WTC11 (cell line): ENCODE results near the gene C3orf22. TPM values are rescaled to one million over a fixed set of nuclear protein-coding genes. Genes with fewer than 3 reads are reported as not detected.

Experiments used
- ATAC-seq: fragments of 200-7000 bp; cut with Tn5 transposase; 2 replicates; pipeline ENCODE4 v1.10.0; 2021; ENCODE audit warnings: mild to moderate bottlenecking, moderate library complexity
- CTCF ChIA-PET: fragments of 300-600 bp; sonication (Branson Sonifier 250); formaldehyde crosslinking; loops from one replicate; lab custom pipeline; 2021; ENCODE audit warnings: antibody characterized with exemption; lab: Charles Lee
- POLR2A ChIA-PET: fragments of 350-600 bp; sonication (Branson Sonifier 250); formaldehyde crosslinking; loops from one replicate; lab custom pipeline; 2021; ENCODE audit warnings: antibody characterized with exemption; lab: Charles Lee
- DNase-seq: peaks from one replicate; pipeline ENCODE4 v3.0.0; 2021; ENCODE audit warnings: low spot score
- H3K27ac Mint-ChIP-seq: 2 replicates; pipeline ENCODE4 v1.8.0; 2021; ENCODE audit warnings: mixed read lengths
- H3K27me3 Mint-ChIP-seq: 2 replicates; pipeline ENCODE4 v1.8.0; 2021; ENCODE audit warnings: low read depth, mild to moderate bottlenecking, moderate library complexity, mixed read lengths
- H3K36me3 Mint-ChIP-seq: 2 replicates; pipeline ENCODE4 v1.8.0; 2021; ENCODE audit warnings: mixed read lengths
- H3K4me1 Mint-ChIP-seq: 2 replicates; pipeline ENCODE4 v1.8.0; 2022; ENCODE audit warnings: mixed read lengths
- H3K4me3 Mint-ChIP-seq: 2 replicates; pipeline ENCODE4 v1.8.0; 2021; ENCODE audit warnings: mild to moderate bottlenecking, moderate library complexity, mixed read lengths
- H3K9me3 Mint-ChIP-seq: 2 replicates; pipeline ENCODE4 v1.8.0; 2021; ENCODE audit warnings: mixed read lengths
- CBFB ChIP-seq: sonication (generic); formaldehyde crosslinking; IDR thresholded peaks from 2 replicates; pipeline ENCODE4 v1.8.1; 2022; ENCODE audit warnings: mild to moderate bottlenecking, low read depth, missing genetic modification reagents
- CREM ChIP-seq: sonication (generic); formaldehyde crosslinking; IDR thresholded peaks from 2 replicates; pipeline ENCODE4 v1.8.1; 2022; ENCODE audit warnings: mild to moderate bottlenecking, missing genetic modification reagents, moderate library complexity
- ELF4 ChIP-seq: sonication (generic); formaldehyde crosslinking; IDR thresholded peaks from 2 replicates; pipeline ENCODE4 v1.8.1; 2022; ENCODE audit warnings: low read depth, mild to moderate bottlenecking, moderate library complexity, missing genetic modification reagents
- GRHL2 ChIP-seq: fragments of 250-450 bp; sonication (Bioruptor Pico); IDR thresholded peaks from 2 replicates; pipeline ENCODE4 v1.8.0; 2022; ENCODE audit warnings: mild to moderate bottlenecking, moderate library complexity; ENCODE audit not compliant: insufficient replicate concordance, severe bottlenecking
- NFATC4 ChIP-seq: fragments of 250-450 bp; sonication (Bioruptor Pico); IDR thresholded peaks from 2 replicates; pipeline ENCODE4 v1.9.0; 2021; ENCODE audit warnings: mild to moderate bottlenecking
- NFYB ChIP-seq: sonication (generic); formaldehyde crosslinking; conservative IDR thresholded peaks from 2 replicates; pipeline ENCODE4 v1.8.0; 2022; ENCODE audit warnings: low read depth, missing genetic modification reagents
- PRRX2 ChIP-seq: fragments of 250-450 bp; sonication (Bioruptor Pico); IDR thresholded peaks from 2 replicates; pipeline ENCODE4 v1.8.0; 2021; ENCODE audit warnings: mild to moderate bottlenecking
- RORB ChIP-seq: fragments of 250-450 bp; sonication (Bioruptor Pico); IDR thresholded peaks from 2 replicates; pipeline ENCODE4 v1.9.0; 2021; ENCODE audit warnings: mild to moderate bottlenecking
- ZBTB21 ChIP-seq: sonication (generic); formaldehyde crosslinking; IDR thresholded peaks from 2 replicates; pipeline ENCODE4 v1.8.1; 2023; ENCODE audit warnings: mild to moderate bottlenecking, missing genetic modification reagents, borderline replicate concordance
- ZNF138 ChIP-seq: sonication (generic); formaldehyde crosslinking; conservative IDR thresholded peaks from 2 replicates; pipeline ENCODE4 v1.8.1; 2022; ENCODE audit warnings: mild to moderate bottlenecking, moderate library complexity, missing genetic modification reagents
- total RNA-seq: library from RNA; stranded (reverse); gene quantifications from 3 replicates; pipeline ENCODE4 v1.2.3, GENCODE V29; 2021
- TF ChIP-seq, protein P1 (sequence below): sonication (generic); formaldehyde crosslinking; conservative IDR thresholded peaks from 2 replicates; pipeline ENCODE4 v1.8.1; 2023; ENCODE audit warnings: mild to moderate bottlenecking, low read depth, missing genetic modification reagents, moderate library complexity
- TF ChIP-seq, protein P2 (sequence below): sonication (generic); formaldehyde crosslinking; IDR thresholded peaks from 2 replicates; pipeline ENCODE4 v1.8.0; 2022; ENCODE audit warnings: mild to moderate bottlenecking, missing genetic modification reagents
- TF ChIP-seq, protein P3 (sequence below): sonication (generic); formaldehyde crosslinking; IDR thresholded peaks from 2 replicates; pipeline ENCODE4 v1.8.0; 2023; ENCODE audit warnings: mild to moderate bottlenecking, missing genetic modification reagents
- TF ChIP-seq, protein P4 (sequence below): sonication (generic); formaldehyde crosslinking; IDR thresholded peaks from 2 replicates; pipeline ENCODE4 v1.8.1; 2022; ENCODE audit warnings: low read depth, missing genetic modification reagents, borderline replicate concordance
- TF ChIP-seq, protein P5 (sequence below): sonication (generic); formaldehyde crosslinking; IDR thresholded peaks from 2 replicates; pipeline ENCODE4 v1.8.1; 2023; ENCODE audit warnings: mild to moderate bottlenecking, missing genetic modification reagents, borderline replicate concordance

C3orf22 gene
- total RNA-seq, 1 experiment from 2014 or later = not detected

DNA sequence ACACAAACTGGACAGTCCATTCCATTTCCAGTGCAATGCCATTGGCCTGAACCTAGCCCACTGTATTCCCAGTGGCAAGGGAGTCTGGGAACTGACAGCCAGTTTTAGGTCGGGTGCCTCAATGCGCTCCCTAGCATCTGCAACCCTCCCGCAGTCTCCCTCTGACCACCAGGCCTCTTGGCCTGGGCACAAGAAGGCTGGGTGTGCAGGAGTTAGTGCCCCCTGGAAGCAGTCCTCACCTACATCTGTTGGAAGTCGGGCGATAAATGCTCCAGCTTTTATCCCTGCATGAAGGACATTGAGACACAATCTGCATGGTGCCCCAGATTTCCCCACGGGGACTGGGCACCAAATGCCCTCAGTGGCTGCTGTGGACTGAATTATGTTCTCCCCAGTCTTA lies 12.7 kb downstream of the C3orf22 start:
- ChIA-PET POLR2A (no interaction called here), CTCF (no interaction called here)
- Mint-ChIP-seq H3K27me3 (no peaks in the 10 kb centered on the region; the same call in 1 of the 2 replicates), H3K36me3 (no peaks in the 10 kb centered on the region), H3K27ac (no peak overlapping the region), H3K9me3 (no peaks in the 10 kb centered on the region), H3K4me1 (peaks cover 40% of the 10 kb centered on the region), H3K4me3 (no peak overlapping the region)
- DNase-seq = peak; percentile 0
- ATAC-seq = no peak
- TF ChIP-seq CBFB (CRISPR knock-in tag) = no peak
- TF ChIP-seq, protein P1, sequence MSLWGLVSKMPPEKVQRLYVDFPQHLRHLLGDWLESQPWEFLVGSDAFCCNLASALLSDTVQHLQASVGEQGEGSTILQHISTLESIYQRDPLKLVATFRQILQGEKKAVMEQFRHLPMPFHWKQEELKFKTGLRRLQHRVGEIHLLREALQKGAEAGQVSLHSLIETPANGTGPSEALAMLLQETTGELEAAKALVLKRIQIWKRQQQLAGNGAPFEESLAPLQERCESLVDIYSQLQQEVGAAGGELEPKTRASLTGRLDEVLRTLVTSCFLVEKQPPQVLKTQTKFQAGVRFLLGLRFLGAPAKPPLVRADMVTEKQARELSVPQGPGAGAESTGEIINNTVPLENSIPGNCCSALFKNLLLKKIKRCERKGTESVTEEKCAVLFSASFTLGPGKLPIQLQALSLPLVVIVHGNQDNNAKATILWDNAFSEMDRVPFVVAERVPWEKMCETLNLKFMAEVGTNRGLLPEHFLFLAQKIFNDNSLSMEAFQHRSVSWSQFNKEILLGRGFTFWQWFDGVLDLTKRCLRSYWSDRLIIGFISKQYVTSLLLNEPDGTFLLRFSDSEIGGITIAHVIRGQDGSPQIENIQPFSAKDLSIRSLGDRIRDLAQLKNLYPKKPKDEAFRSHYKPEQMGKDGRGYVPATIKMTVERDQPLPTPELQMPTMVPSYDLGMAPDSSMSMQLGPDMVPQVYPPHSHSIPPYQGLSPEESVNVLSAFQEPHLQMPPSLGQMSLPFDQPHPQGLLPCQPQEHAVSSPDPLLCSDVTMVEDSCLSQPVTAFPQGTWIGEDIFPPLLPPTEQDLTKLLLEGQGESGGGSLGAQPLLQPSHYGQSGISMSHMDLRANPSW (CRISPR knock-in tag) = no peak
- TF ChIP-seq ELF4 (CRISPR knock-in tag) = no peak
- TF ChIP-seq, protein P2, sequence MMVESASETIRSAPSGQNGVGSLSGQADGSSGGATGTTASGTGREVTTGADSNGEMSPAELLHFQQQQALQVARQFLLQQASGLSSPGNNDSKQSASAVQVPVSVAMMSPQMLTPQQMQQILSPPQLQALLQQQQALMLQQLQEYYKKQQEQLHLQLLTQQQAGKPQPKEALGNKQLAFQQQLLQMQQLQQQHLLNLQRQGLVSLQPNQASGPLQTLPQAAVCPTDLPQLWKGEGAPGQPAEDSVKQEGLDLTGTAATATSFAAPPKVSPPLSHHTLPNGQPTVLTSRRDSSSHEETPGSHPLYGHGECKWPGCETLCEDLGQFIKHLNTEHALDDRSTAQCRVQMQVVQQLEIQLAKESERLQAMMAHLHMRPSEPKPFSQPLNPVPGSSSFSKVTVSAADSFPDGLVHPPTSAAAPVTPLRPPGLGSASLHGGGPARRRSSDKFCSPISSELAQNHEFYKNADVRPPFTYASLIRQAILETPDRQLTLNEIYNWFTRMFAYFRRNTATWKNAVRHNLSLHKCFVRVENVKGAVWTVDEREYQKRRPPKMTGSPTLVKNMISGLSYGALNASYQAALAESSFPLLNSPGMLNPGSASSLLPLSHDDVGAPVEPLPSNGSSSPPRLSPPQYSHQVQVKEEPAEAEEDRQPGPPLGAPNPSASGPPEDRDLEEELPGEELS = no peak
- TF ChIP-seq CREM (CRISPR knock-in tag) = no peak
- no peak for TF ChIP-seq ZNF138 (CRISPR knock-in tag)
- TF ChIP-seq, protein P3, sequence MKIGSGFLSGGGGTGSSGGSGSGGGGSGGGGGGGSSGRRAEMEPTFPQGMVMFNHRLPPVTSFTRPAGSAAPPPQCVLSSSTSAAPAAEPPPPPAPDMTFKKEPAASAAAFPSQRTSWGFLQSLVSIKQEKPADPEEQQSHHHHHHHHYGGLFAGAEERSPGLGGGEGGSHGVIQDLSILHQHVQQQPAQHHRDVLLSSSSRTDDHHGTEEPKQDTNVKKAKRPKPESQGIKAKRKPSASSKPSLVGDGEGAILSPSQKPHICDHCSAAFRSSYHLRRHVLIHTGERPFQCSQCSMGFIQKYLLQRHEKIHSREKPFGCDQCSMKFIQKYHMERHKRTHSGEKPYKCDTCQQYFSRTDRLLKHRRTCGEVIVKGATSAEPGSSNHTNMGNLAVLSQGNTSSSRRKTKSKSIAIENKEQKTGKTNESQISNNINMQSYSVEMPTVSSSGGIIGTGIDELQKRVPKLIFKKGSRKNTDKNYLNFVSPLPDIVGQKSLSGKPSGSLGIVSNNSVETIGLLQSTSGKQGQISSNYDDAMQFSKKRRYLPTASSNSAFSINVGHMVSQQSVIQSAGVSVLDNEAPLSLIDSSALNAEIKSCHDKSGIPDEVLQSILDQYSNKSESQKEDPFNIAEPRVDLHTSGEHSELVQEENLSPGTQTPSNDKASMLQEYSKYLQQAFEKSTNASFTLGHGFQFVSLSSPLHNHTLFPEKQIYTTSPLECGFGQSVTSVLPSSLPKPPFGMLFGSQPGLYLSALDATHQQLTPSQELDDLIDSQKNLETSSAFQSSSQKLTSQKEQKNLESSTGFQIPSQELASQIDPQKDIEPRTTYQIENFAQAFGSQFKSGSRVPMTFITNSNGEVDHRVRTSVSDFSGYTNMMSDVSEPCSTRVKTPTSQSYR (CRISPR knock-in tag) = no peak
- TF ChIP-seq GRHL2 (CRISPR knock-in tag) = no peak
- no peak for TF ChIP-seq PRRX2 (CRISPR knock-in tag)
- no peak for TF ChIP-seq ZBTB21 (CRISPR knock-in tag)
- TF ChIP-seq, protein P4, sequence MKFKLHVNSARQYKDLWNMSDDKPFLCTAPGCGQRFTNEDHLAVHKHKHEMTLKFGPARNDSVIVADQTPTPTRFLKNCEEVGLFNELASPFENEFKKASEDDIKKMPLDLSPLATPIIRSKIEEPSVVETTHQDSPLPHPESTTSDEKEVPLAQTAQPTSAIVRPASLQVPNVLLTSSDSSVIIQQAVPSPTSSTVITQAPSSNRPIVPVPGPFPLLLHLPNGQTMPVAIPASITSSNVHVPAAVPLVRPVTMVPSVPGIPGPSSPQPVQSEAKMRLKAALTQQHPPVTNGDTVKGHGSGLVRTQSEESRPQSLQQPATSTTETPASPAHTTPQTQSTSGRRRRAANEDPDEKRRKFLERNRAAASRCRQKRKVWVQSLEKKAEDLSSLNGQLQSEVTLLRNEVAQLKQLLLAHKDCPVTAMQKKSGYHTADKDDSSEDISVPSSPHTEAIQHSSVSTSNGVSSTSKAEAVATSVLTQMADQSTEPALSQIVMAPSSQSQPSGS (CRISPR knock-in tag) = no peak
- TF ChIP-seq NFATC4 (CRISPR knock-in tag) = no peak
- no peak for TF ChIP-seq NFYB
- TF ChIP-seq, protein P5, sequence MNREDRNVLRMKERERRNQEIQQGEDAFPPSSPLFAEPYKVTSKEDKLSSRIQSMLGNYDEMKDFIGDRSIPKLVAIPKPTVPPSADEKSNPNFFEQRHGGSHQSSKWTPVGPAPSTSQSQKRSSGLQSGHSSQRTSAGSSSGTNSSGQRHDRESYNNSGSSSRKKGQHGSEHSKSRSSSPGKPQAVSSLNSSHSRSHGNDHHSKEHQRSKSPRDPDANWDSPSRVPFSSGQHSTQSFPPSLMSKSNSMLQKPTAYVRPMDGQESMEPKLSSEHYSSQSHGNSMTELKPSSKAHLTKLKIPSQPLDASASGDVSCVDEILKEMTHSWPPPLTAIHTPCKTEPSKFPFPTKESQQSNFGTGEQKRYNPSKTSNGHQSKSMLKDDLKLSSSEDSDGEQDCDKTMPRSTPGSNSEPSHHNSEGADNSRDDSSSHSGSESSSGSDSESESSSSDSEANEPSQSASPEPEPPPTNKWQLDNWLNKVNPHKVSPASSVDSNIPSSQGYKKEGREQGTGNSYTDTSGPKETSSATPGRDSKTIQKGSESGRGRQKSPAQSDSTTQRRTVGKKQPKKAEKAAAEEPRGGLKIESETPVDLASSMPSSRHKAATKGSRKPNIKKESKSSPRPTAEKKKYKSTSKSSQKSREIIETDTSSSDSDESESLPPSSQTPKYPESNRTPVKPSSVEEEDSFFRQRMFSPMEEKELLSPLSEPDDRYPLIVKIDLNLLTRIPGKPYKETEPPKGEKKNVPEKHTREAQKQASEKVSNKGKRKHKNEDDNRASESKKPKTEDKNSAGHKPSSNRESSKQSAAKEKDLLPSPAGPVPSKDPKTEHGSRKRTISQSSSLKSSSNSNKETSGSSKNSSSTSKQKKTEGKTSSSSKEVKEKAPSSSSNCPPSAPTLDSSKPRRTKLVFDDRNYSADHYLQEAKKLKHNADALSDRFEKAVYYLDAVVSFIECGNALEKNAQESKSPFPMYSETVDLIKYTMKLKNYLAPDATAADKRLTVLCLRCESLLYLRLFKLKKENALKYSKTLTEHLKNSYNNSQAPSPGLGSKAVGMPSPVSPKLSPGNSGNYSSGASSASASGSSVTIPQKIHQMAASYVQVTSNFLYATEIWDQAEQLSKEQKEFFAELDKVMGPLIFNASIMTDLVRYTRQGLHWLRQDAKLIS (CRISPR knock-in tag) = no peak
- TF ChIP-seq RORB (CRISPR knock-in tag) = no peak
